Neural crest cell (in vitro differentiated cells): Measurements from ENCODE around the gene PRKCA. TPM values are rescaled to one million over a fixed set of nuclear protein-coding genes. Genes with fewer than 3 reads are reported as not detected.
"Not testable (repeated sequence)": the region's sequence is repeated elsewhere in the genome, so short reads cannot be mapped to it uniquely, and the experiment has no call there.

Source experiments
- DNase-seq: peaks from one replicate; pipeline ENCODE4 v3.0.0; 2021; ENCODE audit warnings: low read depth, mixed read lengths, low spot score
- H3K27ac Mint-ChIP-seq: one replicate; pipeline ENCODE4 v1.8.0; 2021; ENCODE audit warnings: mild to moderate bottlenecking, mixed read lengths; ENCODE audit not compliant: unreplicated experiment
- H3K27me3 Mint-ChIP-seq: 2 replicates; pipeline ENCODE4 v1.8.0; 2021; ENCODE audit warnings: low read depth, mild to moderate bottlenecking, mixed read lengths
- H3K36me3 Mint-ChIP-seq: 2 replicates; pipeline ENCODE4 v1.8.0; 2021; ENCODE audit warnings: low read depth, mild to moderate bottlenecking, mixed read lengths
- H3K4me1 Mint-ChIP-seq: 2 replicates; pipeline ENCODE4 v1.8.0; 2021; ENCODE audit warnings: mixed read lengths
- H3K4me3 Mint-ChIP-seq: one replicate; pipeline ENCODE4 v1.8.0; 2021; ENCODE audit warnings: mild to moderate bottlenecking, mixed read lengths
- H3K9me3 Mint-ChIP-seq: 2 replicates; pipeline ENCODE4 v1.8.0; 2021; ENCODE audit warnings: mixed read lengths
- CTCF ChIP-seq: fragments of 200-600 bp; sonication (generic); conservative IDR thresholded peaks from 2 replicates; pipeline ENCODE4 v1.5.0; 2021; ENCODE audit warnings: antibody characterized with exemption, mild to moderate bottlenecking
- total RNA-seq: library from RNA; stranded (reverse); gene quantifications from 2 replicates; pipeline ENCODE4 v1.2.1, GENCODE V29; 2021

Gene PRKCA
- total RNA-seq, 1 donor from 2014 or later, result 22.7 TPM

GRCh38 chr17:66290101-66290722, 12.2 kb upstream of the PRKCA start:
- H3K4me1 Mint-ChIP-seq, result no peaks in the 10 kb centered on the region
- H3K9me3 Mint-ChIP-seq, result no peaks in the 10 kb centered on the region
- no peak overlapping the region for H3K4me3 Mint-ChIP-seq

GRCh38 chr17:66292353-66292752, 10.1 kb upstream of the PRKCA start:
- TF ChIP-seq CTCF, result no peak
- Mint-ChIP-seq H3K36me3 (no peaks in the 10 kb centered on the region), H3K9me3 (no peaks in the 10 kb centered on the region), H3K4me1 (no peaks in the 10 kb centered on the region), H3K4me3 (no peak overlapping the region), H3K27me3 (no peaks in the 10 kb centered on the region), H3K27ac (no peak overlapping the region)
- no peak for DNase-seq

More at GRCh38 chr17:66290101-66290722, 12.2 kb upstream of the PRKCA start:
- no peaks in the 10 kb centered on the region for H3K36me3 Mint-ChIP-seq
- DNase-seq, result no peak
- no peak overlapping the region for H3K27ac Mint-ChIP-seq
- TF ChIP-seq CTCF, result peak; percentile 21
- H3K27me3 Mint-ChIP-seq, result no peaks in the 10 kb centered on the region

- no peaks in the 10 kb centered on the region for H3K36me3 Mint-ChIP-seq
- no peak overlapping the region for H3K27ac Mint-ChIP-seq
- H3K4me3 Mint-ChIP-seq, result peak overlapping the region; percentile 26
- TF ChIP-seq CTCF, result no peak
- H3K27me3 Mint-ChIP-seq, result peaks cover 17% of the 10 kb centered on the region
- no peak for DNase-seq
- no peaks in the 10 kb centered on the region for H3K9me3 Mint-ChIP-seq
- H3K4me1 Mint-ChIP-seq, result peaks cover under 1% of the 10 kb centered on the region
These were observed 6.1 kb upstream of the PRKCA start for GRCh38 chr17:66296289-66296725.

GRCh38 chr17:66297443-66297842, 5.0 kb upstream of the PRKCA start:
- DNase-seq, H3K27ac Mint-ChIP-seq, H3K36me3 Mint-ChIP-seq, H3K4me1 Mint-ChIP-seq, H3K4me3 Mint-ChIP-seq, H3K9me3 Mint-ChIP-seq: not testable (repeated sequence)
- H3K27me3 Mint-ChIP-seq, result peaks cover 22% of the 10 kb centered on the region

- H3K27ac Mint-ChIP-seq, result no peak overlapping the region
- H3K9me3 Mint-ChIP-seq, result no peaks in the 10 kb centered on the region
- no peak for DNase-seq
- peaks cover 17% of the 10 kb centered on the region for H3K4me1 Mint-ChIP-seq
- TF ChIP-seq CTCF, result no peak
- no peaks in the 10 kb centered on the region for H3K36me3 Mint-ChIP-seq
- peaks cover 25% of the 10 kb centered on the region for H3K27me3 Mint-ChIP-seq
- peak overlapping the region; percentile 51 for H3K4me3 Mint-ChIP-seq
These were observed 2.7 kb upstream of the PRKCA start for GRCh38 chr17:66299711-66300110.

- Mint-ChIP-seq H3K27me3 (peaks cover 25% of the 10 kb centered on the region), H3K36me3 (no peaks in the 10 kb centered on the region), H3K4me1 (peaks cover 29% of the 10 kb centered on the region), H3K27ac (no peak overlapping the region), H3K4me3 (peak overlapping the region; percentile 87), H3K9me3 (no peaks in the 10 kb centered on the region)
- TF ChIP-seq CTCF, result no peak
- DNase-seq, result no peak
These were observed 1.5 kb upstream of the PRKCA start for GRCh38 chr17:66300956-66301355.
